ENCODE data around the gene ANKRD52. TPM values are rescaled to one million over a fixed set of nuclear protein-coding genes. Genes with fewer than 3 reads are reported as not detected.

Gene ANKRD52
- total and polyA plus RNA-seq, 4 donors = 5.4 to 13.6 (median 9.3) TPM

GRCh38 chr12:56208006-56208405, 50.2 kb downstream of the ANKRD52 start:
- H3K4me1 ChIP-seq (ENCODE audit: control insufficient read depth in 4 of 4, insufficient read depth in 4 of 4, low read length in 3 of 4) = peaks cover 0 to 4% (median 0%) of the 10 kb centered on the region in 4 donors
- no peaks in the 10 kb centered on the region for H3K9me3 ChIP-seq (ENCODE audit: control insufficient read depth in 4 of 4, low read length in 3 of 4)
- no peak overlapping the region for H3K4me3 ChIP-seq (ENCODE audit: low read depth in 1 of 3, low read length in 3 of 3)
- no peak overlapping the region for H3K9ac ChIP-seq (ENCODE audit: low read depth in 1 of 2, low read length in 2 of 2)
- no peaks in the 10 kb centered on the region for H3K27me3 ChIP-seq (ENCODE audit: control insufficient read depth in 4 of 4, insufficient read depth in 4 of 4, low read length in 3 of 4)
- no peak overlapping the region for H3K27ac ChIP-seq (ENCODE audit: low read depth in 1 of 2, low read length in 2 of 2)
- TF ChIP-seq YY1 (IDR thresholded peaks at IDR 0.05) (no peak), CTCF (IDR thresholded peaks at IDR 0.05; ENCODE audit: low read depth, low read length, missing input control) (no peak), REST (IDR thresholded peaks at IDR 0.05) (no peak), MAX (IDR thresholded peaks at IDR 0.05) (no peak), JUND (IDR thresholded peaks at IDR 0.05) (no peak), SP1 (IDR thresholded peaks at IDR 0.05) (no peak), FOXA2 (IDR thresholded peaks at IDR 0.05) (no peak), HNF4A (conservative IDR thresholded peaks at IDR 0.05) (no peak)
- no peak for DNase-seq (ENCODE audit: low spot score)
- peaks cover 8 to 57% (median 46%) of the 10 kb centered on the region in 4 donors for H3K36me3 ChIP-seq (ENCODE audit: control insufficient read depth in 4 of 4, insufficient read depth in 3 of 4, low read depth in 1 of 4, low read length in 3 of 4)
- 95% methylated on average over 6 of the region's 6 CpGs for WGBS

- Histone ChIP-seq H3K36me3 (ENCODE audit: control insufficient read depth in 4 of 4, insufficient read depth in 3 of 4, low read depth in 1 of 4, low read length in 3 of 4) (peaks cover 8 to 48% (median 35%) of the 10 kb centered on the region in 4 donors), H3K9me3 (ENCODE audit: control insufficient read depth in 4 of 4, low read length in 3 of 4) (no peaks in the 10 kb centered on the region), H3K4me3 (ENCODE audit: low read depth in 1 of 3, low read length in 3 of 3) (no peak overlapping the region), H3K27me3 (ENCODE audit: control insufficient read depth in 4 of 4, insufficient read depth in 4 of 4, low read length in 3 of 4) (no peaks in the 10 kb centered on the region), H3K4me1 (ENCODE audit: control insufficient read depth in 4 of 4, insufficient read depth in 4 of 4, low read length in 3 of 4) (peaks cover 0 to 7% (median 2%) of the 10 kb centered on the region in 4 donors), H3K9ac (ENCODE audit: low read depth in 1 of 2, low read length in 2 of 2) (no peak overlapping the region), H3K27ac (ENCODE audit: low read depth in 1 of 2, low read length in 2 of 2) (peak overlapping the region in 1 of 2 donors; percentile 7)
- DNase-seq (ENCODE audit: low spot score) = peak; percentile 70
- TF ChIP-seq HNF4G (IDR thresholded peaks at IDR 0.05) (no peak), ZBTB33 (IDR thresholded peaks at IDR 0.05) (no peak), RAD21 (IDR thresholded peaks at IDR 0.05) (peak; percentile 73 to 88), CTCF (IDR thresholded peaks at IDR 0.05; ENCODE audit: low read depth, low read length, missing input control) (peak; percentile 55), RXRA (IDR thresholded peaks at IDR 0.05) (peak in 1 of 2 donors; percentile 15)
- 66% methylated on average over 14 of the region's 14 CpGs for WGBS
Measured at GRCh38 chr12:56206452-56207166, 51.6 kb downstream of the ANKRD52 start.

All from liver (tissue), 9 donors.